Neural progenitor cell (in vitro differentiated cells): ENCODE results near the gene CCNG1. TPM values are rescaled to one million over a fixed set of nuclear protein-coding genes. Genes with fewer than 3 reads are reported as not detected.
"Not testable (repeated sequence)": the region's sequence is repeated elsewhere in the genome, so short reads cannot be mapped to it uniquely, and the experiment has no call there.

Experiments used
- DNase-seq: peaks from one replicate; pipeline ENCODE4 v3.0.0-alpha.2; 2016; ENCODE audit warnings: low spot score
- H2AFZ ChIP-seq: fragments of 200-600 bp; sonication (generic); replicated peaks from 2 replicates; pipeline ENCODE4 v1.6.1; 2016; ENCODE audit warnings: antibody characterized with exemption
- H3F3A ChIP-seq: fragments of 200-600 bp; sonication (generic); 2 replicates; pipeline ENCODE4 v1.6.1; 2016; ENCODE audit warnings: antibody characterized with exemption, low read depth
- H3K27ac ChIP-seq: fragments of 200-600 bp; sonication (generic); 2 replicates; pipeline ENCODE4 v1.5.1; 2016; ENCODE audit warnings: mild to moderate bottlenecking
- H3K27me3 ChIP-seq: fragments of 200-600 bp; sonication (generic); 2 replicates; pipeline ENCODE4 v1.6.1; 2016; ENCODE audit warnings: mild to moderate bottlenecking, moderate library complexity
- H3K36me3 ChIP-seq: fragments of 200-600 bp; sonication (generic); 2 replicates; pipeline ENCODE4 v1.5.1; 2016
- H3K4me1 ChIP-seq: fragments of 200-600 bp; sonication (generic); 2 replicates; pipeline ENCODE4 v1.6.1; 2016; ENCODE audit warnings: mixed run types
- H3K4me2 ChIP-seq: fragments of 200-600 bp; sonication (generic); 2 replicates; pipeline ENCODE4 v1.6.1; 2016
- H3K4me3 ChIP-seq: fragments of 200-600 bp; sonication (generic); 2 replicates; pipeline ENCODE4 v1.5.1; 2016
- H3K79me2 ChIP-seq: fragments of 200-600 bp; sonication (generic); 2 replicates; pipeline ENCODE4 v1.6.1; 2016; ENCODE audit warnings: low read depth
- H3K9ac ChIP-seq: fragments of 200-600 bp; sonication (generic); 2 replicates; pipeline ENCODE4 v1.6.1; 2016
- H3K9me3 ChIP-seq: fragments of 200-600 bp; sonication (generic); 2 replicates; pipeline ENCODE4 v1.5.1; 2016; ENCODE audit warnings: low read depth
- H4K20me1 ChIP-seq: fragments of 200-600 bp; sonication (generic); 2 replicates; pipeline ENCODE4 v1.6.1; 2016; ENCODE audit warnings: low read depth
- H3K27ac Mint-ChIP-seq: 3 replicates; pipeline ENCODE4 v1.8.0; 2021; ENCODE audit warnings: mixed read lengths
- H3K27me3 Mint-ChIP-seq: 2 replicates; pipeline ENCODE4 v1.8.0; 2022; ENCODE audit warnings: low read depth, mild to moderate bottlenecking, inconsistent platforms, moderate library complexity, mixed read lengths; ENCODE audit not compliant: insufficient read depth
- H3K36me3 Mint-ChIP-seq: 3 replicates; pipeline ENCODE4 v1.8.0; 2021; ENCODE audit warnings: mixed read lengths
- H3K4me1 Mint-ChIP-seq: 3 replicates; pipeline ENCODE4 v1.8.0; 2021; ENCODE audit warnings: mixed read lengths
- H3K4me3 Mint-ChIP-seq: 3 replicates; pipeline ENCODE4 v1.8.0; 2021; ENCODE audit warnings: mild to moderate bottlenecking, moderate library complexity, mixed read lengths
- H3K9me3 Mint-ChIP-seq: 3 replicates; pipeline ENCODE4 v1.8.0; 2020; ENCODE audit warnings: mixed read lengths
- CTCF ChIP-seq: fragments of 200-600 bp; sonication (generic); IDR thresholded peaks from 2 replicates; pipeline ENCODE4 v1.5.1; 2017; ENCODE audit warnings: antibody characterized with exemption, mild to moderate bottlenecking
- EZH2 ChIP-seq: fragments of 200-600 bp; sonication (generic); IDR thresholded peaks from 2 replicates; pipeline ENCODE4 v1.6.1; 2017; ENCODE audit warnings: antibody characterized with exemption, mild to moderate bottlenecking, moderate library complexity
- EZH2phosphoT487 ChIP-seq: fragments of 200-600 bp; sonication (generic); IDR thresholded peaks from 2 replicates; pipeline ENCODE4 v1.6.1; 2017; ENCODE audit warnings: antibody characterized with exemption
- total RNA-seq: library from RNA; depleted of rRNA; stranded (reverse); fragments of >200 nt; gene quantifications from 2 replicates; pipeline ENCODE4 v1.2.3, GENCODE V29; 2015; ENCODE audit warnings: low replicate concordance

Gene CCNG1
- total RNA-seq, result 593 and 933 TPM in 2 replicates

GRCh38 chr5:163437309-163438182 lies at the start of gene CCNG1:
Gene CCNG1, plus strand, starts transcription at chr5:163437595. Its CDS starts 1,662 bp downstream, at chr5:163439257.
- Mint-ChIP-seq H3K4me1 (peaks cover 40% of the 10 kb centered on the region), H3K36me3 (peaks cover 17% of the 10 kb centered on the region), H3K27me3 (no peaks in the 10 kb centered on the region), H3K9me3 (no peaks in the 10 kb centered on the region), H3K4me3 (peak within 1 kb of the TSS; percentile 95), H3K27ac (peak within 1 kb of the TSS; percentile 92)
- peak; percentile 99 for DNase-seq
- Histone ChIP-seq H3F3A (peaks cover 19% of the 10 kb centered on the region), H3K27me3 (no peaks in the 10 kb centered on the region), H3K4me3 (peak within 1 kb of the TSS; percentile 94), H4K20me1 (peaks cover 37% of the 10 kb centered on the region), H3K9ac (peak within 1 kb of the TSS; percentile 95), H3K79me2 (peaks cover 56% of the 10 kb centered on the region), H3K27ac (peak within 1 kb of the TSS; percentile 98), H3K4me1 (peaks cover 43% of the 10 kb centered on the region), H3K9me3 (no peaks in the 10 kb centered on the region), H2AFZ (peak within 1 kb of the TSS; percentile 32), H3K4me2 (peak within 1 kb of the TSS; percentile 91), H3K36me3 (peaks cover 21% of the 10 kb centered on the region)
- no peak for TF ChIP-seq CTCF
- no peak for TF ChIP-seq EZH2
- no peak for TF ChIP-seq EZH2phosphoT487

- no peaks in the 10 kb centered on the region for H3F3A ChIP-seq
- TF ChIP-seq EZH2phosphoT487 (no peak), CTCF (no peak), EZH2 (no peak)
- H4K20me1 ChIP-seq, result no peaks in the 10 kb centered on the region
- no peaks in the 10 kb centered on the region for H3K27me3 ChIP-seq
- H2AFZ ChIP-seq, result no peak overlapping the region
- DNase-seq, result no peak
- H3K9me3 Mint-ChIP-seq, result peaks cover 9% of the 10 kb centered on the region
- H3K4me3 ChIP-seq, result no peak overlapping the region
- H3K27ac Mint-ChIP-seq, result no peak overlapping the region
- H3K27ac ChIP-seq, result no peak overlapping the region
- H3K4me3 Mint-ChIP-seq, result no peak overlapping the region
- no peaks in the 10 kb centered on the region for H3K9me3 ChIP-seq
- H3K79me2 ChIP-seq, result no peaks in the 10 kb centered on the region
- H3K4me1 ChIP-seq, result no peaks in the 10 kb centered on the region
- no peak overlapping the region for H3K9ac ChIP-seq
- no peaks in the 10 kb centered on the region for H3K36me3 ChIP-seq
- H3K4me2 ChIP-seq, result no peak overlapping the region
- no peaks in the 10 kb centered on the region for H3K36me3 Mint-ChIP-seq
- H3K4me1 Mint-ChIP-seq, result no peaks in the 10 kb centered on the region
- H3K27me3 Mint-ChIP-seq, result no peaks in the 10 kb centered on the region
Measured at GRCh38 chr5:163395792-163396191, 41.6 kb upstream of the CCNG1 start.

GRCh38 chr5:163396818-163397340 lies 40.5 kb upstream of the CCNG1 start:
- not testable (repeated sequence) for H3F3A ChIP-seq, H3K4me3 Mint-ChIP-seq

GRCh38 chr5:163397354-163397753 lies 40.0 kb upstream of the CCNG1 start:
- Histone ChIP-seq H3K9me3 (no peaks in the 10 kb centered on the region), H3F3A (no peaks in the 10 kb centered on the region), H3K27me3 (no peaks in the 10 kb centered on the region), H3K4me3 (no peak overlapping the region), H3K4me2 (no peak overlapping the region), H3K36me3 (no peaks in the 10 kb centered on the region), H3K27ac (no peak overlapping the region), H3K79me2 (no peaks in the 10 kb centered on the region), H2AFZ (no peak overlapping the region), H3K4me1 (no peaks in the 10 kb centered on the region), H4K20me1 (no peaks in the 10 kb centered on the region), H3K9ac (no peak overlapping the region)
- no peaks in the 10 kb centered on the region for H3K36me3 Mint-ChIP-seq
- H3K4me1 Mint-ChIP-seq, result no peaks in the 10 kb centered on the region
- no peak for DNase-seq
- no peak overlapping the region for H3K27ac Mint-ChIP-seq
- no peaks in the 10 kb centered on the region for H3K27me3 Mint-ChIP-seq
- no peak overlapping the region for H3K4me3 Mint-ChIP-seq
- TF ChIP-seq EZH2phosphoT487 (no peak), EZH2 (no peak), CTCF (no peak)
- peaks cover 4% of the 10 kb centered on the region for H3K9me3 Mint-ChIP-seq

More at GRCh38 chr5:163396818-163397340, 40.5 kb upstream of the CCNG1 start:
- not testable (repeated sequence) for H3K4me1 Mint-ChIP-seq, H3K9ac ChIP-seq, H3K4me3 ChIP-seq, H4K20me1 ChIP-seq, H3K4me2 ChIP-seq, DNase-seq, H3K36me3 ChIP-seq, H3K27me3 ChIP-seq, H3K79me2 ChIP-seq, H3K27me3 Mint-ChIP-seq, H3K27ac Mint-ChIP-seq, H3K9me3 Mint-ChIP-seq, H3K36me3 Mint-ChIP-seq, H3K27ac ChIP-seq, H3K4me1 ChIP-seq, H3K9me3 ChIP-seq, H2AFZ ChIP-seq
